ENCODE results near the gene CD4. TPM values are rescaled to one million over a fixed set of nuclear protein-coding genes. Genes with fewer than 3 reads are reported as not detected.

CD4 gene
- total RNA-seq, 4 donors from 2014 or later: 1.00 to 7.9 (median 2.8) TPM

DNA sequence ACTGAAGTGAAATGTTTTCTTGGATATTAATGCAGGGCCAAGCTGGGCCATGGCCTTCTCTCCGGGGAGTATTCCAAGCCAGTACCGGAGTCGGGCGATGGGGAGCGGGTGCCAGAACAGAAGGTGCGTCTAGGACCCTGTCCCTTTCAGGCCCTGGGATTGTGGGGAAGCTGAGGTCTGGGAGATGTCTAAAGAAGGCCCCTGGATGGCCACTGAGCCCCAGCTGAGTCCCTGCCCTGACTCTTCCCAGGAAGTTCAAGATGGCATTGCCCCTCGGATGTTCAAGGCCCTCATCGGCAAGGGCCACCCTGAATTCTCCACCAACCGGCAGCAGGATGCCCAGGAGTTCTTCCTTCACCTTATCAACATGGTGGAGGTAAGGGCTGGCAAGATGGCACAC lies 70.8 kb downstream of the CD4 start:
- Histone ChIP-seq H3K27me3 (no peaks in the 10 kb centered on the region), H3K4me1 (no peaks in the 10 kb centered on the region), H3K36me3 (peaks cover 0 to 64% (median 27%) of the 10 kb centered on the region in 4 donors), H3K9me3 (no peaks in the 10 kb centered on the region), H3K4me3 (no peak overlapping the region), H3K27ac (no peak overlapping the region)
- in situ Hi-C loops (cut with MboI; ENCODE audit: low pct_ligation_motif_present in 1 of 4, low pct_unique_long_range_greater_than_20kb in 1 of 4, low sequenced_read_pairs in 3 of 4): no loop called here
- no peak for DNase-seq
- TF ChIP-seq POLR2AphosphoS5 (IDR thresholded peaks at IDR 0.05) (no peak), POLR2A (IDR thresholded peaks at IDR 0.05) (no peak), EP300 (IDR thresholded peaks at IDR 0.05; ENCODE audit: low read depth) (no peak)
- TF ChIP-seq, protein P1, sequence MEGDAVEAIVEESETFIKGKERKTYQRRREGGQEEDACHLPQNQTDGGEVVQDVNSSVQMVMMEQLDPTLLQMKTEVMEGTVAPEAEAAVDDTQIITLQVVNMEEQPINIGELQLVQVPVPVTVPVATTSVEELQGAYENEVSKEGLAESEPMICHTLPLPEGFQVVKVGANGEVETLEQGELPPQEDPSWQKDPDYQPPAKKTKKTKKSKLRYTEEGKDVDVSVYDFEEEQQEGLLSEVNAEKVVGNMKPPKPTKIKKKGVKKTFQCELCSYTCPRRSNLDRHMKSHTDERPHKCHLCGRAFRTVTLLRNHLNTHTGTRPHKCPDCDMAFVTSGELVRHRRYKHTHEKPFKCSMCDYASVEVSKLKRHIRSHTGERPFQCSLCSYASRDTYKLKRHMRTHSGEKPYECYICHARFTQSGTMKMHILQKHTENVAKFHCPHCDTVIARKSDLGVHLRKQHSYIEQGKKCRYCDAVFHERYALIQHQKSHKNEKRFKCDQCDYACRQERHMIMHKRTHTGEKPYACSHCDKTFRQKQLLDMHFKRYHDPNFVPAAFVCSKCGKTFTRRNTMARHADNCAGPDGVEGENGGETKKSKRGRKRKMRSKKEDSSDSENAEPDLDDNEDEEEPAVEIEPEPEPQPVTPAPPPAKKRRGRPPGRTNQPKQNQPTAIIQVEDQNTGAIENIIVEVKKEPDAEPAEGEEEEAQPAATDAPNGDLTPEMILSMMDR (IDR thresholded peaks at IDR 0.05): no peak
- 96% methylated on average over 9 of the region's 9 CpGs; no CpG with 5 or more reads in 1 of the 2 donors for WGBS, 2 donors (ENCODE audit: low coverage in 1 of 2)
- intact Hi-C loops (cut with DNase I; ENCODE audit: low total_unique reads): no loop called here

DNA sequence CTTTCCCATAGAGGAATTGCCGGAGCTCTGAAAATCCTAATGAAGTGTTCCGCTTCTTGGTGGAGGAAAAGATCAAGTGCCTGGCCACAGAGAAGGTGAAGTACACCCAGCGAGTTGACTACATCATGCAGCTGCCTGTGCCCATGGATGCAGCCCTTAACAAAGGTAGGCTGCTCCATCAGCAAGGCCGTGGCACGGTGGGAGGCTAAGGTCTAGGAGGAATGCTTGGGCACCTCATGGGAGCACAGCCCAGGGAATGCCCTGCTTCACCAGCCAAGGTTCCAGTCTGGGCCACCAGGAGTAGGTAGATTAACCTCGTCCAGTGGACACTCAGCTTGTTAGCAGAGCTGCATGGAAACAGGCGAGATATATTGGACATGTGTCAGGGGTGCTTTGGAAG lies 71.6 kb downstream of the CD4 start:
- Histone ChIP-seq H3K27ac (no peak overlapping the region), H3K4me3 (no peak overlapping the region), H3K4me1 (no peaks in the 10 kb centered on the region), H3K27me3 (no peaks in the 10 kb centered on the region), H3K36me3 (peaks cover 0 to 64% (median 27%) of the 10 kb centered on the region in 4 donors), H3K9me3 (no peaks in the 10 kb centered on the region)
- TF ChIP-seq EP300 (IDR thresholded peaks at IDR 0.05; ENCODE audit: low read depth) (no peak), POLR2A (IDR thresholded peaks at IDR 0.05) (no peak), POLR2AphosphoS5 (IDR thresholded peaks at IDR 0.05) (no peak)
- TF ChIP-seq, protein P1 (IDR thresholded peaks at IDR 0.05): no peak
- intact Hi-C loops (cut with DNase I; ENCODE audit: low total_unique reads): no loop called here
- no peak for DNase-seq
- in situ Hi-C loops (cut with MboI; ENCODE audit: low pct_ligation_motif_present in 1 of 4, low pct_unique_long_range_greater_than_20kb in 1 of 4, low sequenced_read_pairs in 3 of 4): no loop called here
- WGBS, 2 donors (ENCODE audit: low coverage in 1 of 2): 93 to 96% methylated on average over 2 to 7 of the region's 7 CpGs

DNA sequence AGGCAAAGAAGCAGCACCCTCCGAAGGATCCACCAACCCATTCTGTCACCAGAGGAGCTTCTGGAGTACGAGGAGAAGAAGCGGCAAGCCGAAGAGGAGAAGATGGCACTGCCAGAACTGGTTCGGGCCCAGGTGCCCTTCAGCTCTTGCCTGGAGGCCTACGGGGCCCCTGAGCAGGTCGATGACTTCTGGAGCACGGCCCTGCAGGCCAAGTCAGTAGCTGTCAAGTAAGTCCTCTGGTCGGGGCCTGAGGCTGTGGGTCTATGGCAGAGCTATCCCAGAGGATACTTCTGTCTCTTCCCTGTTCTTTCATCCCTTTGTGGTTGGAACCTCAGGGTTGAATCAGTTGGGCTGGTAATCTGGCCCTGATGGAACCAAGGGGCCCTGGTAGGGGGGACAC lies 72.1 kb downstream of the CD4 start:
- no peak overlapping the region for H3K4me3 ChIP-seq
- no peak for DNase-seq
- in situ Hi-C loops (cut with MboI; ENCODE audit: low pct_ligation_motif_present in 1 of 4, low pct_unique_long_range_greater_than_20kb in 1 of 4, low sequenced_read_pairs in 3 of 4): no loop called here
- TF ChIP-seq POLR2A (IDR thresholded peaks at IDR 0.05) (no peak), POLR2AphosphoS5 (IDR thresholded peaks at IDR 0.05) (no peak), EP300 (IDR thresholded peaks at IDR 0.05; ENCODE audit: low read depth) (no peak)
- TF ChIP-seq, protein P1 (IDR thresholded peaks at IDR 0.05): no peak
- peaks cover 0 to under 1% (median 0%) of the 10 kb centered on the region in 4 donors for H3K4me1 ChIP-seq
- H3K27me3 ChIP-seq: no peaks in the 10 kb centered on the region
- H3K27ac ChIP-seq: no peak overlapping the region
- H3K9me3 ChIP-seq: no peaks in the 10 kb centered on the region
- intact Hi-C loops (cut with DNase I; ENCODE audit: low total_unique reads): no loop called here
- H3K36me3 ChIP-seq: peaks cover 0 to 64% (median 26%) of the 10 kb centered on the region in 4 donors
- 89% methylated on average over 8 of the region's 9 CpGs; no CpG with 5 or more reads in 1 of the 2 donors for WGBS, 2 donors (ENCODE audit: low coverage in 1 of 2)

DNA sequence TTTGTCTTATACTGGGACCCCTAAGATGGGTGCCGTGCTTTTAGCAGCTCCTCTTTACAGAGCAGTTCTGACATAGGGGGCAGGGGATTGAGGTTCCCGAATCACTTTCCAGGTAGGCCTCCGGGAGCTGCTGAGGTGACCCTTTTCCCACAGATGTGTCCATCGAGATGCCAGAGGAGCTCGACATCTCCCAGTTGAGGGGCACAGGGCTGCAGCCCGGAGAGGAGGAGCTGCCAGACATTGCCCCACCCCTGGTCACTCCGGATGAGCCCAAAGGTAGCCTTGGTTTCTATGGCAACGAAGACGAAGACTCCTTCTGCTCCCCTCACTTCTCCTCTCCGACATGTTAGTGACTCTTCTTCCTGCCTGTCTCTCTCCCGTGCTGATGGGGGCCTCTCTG lies 73.7 kb downstream of the CD4 start:
- intact Hi-C loops (cut with DNase I; ENCODE audit: low total_unique reads) (no loop called here), in situ Hi-C loops (cut with MboI; ENCODE audit: low pct_ligation_motif_present in 1 of 4, low pct_unique_long_range_greater_than_20kb in 1 of 4, low sequenced_read_pairs in 3 of 4) (no loop called here)
- Histone ChIP-seq H3K4me1 (peaks cover 0 to 8% (median 6%) of the 10 kb centered on the region in 4 donors), H3K4me3 (no peak overlapping the region), H3K9me3 (no peaks in the 10 kb centered on the region), H3K36me3 (peaks cover 0 to 51% (median 20%) of the 10 kb centered on the region in 4 donors), H3K27ac (no peak overlapping the region), H3K27me3 (no peaks in the 10 kb centered on the region)
- TF ChIP-seq POLR2A (IDR thresholded peaks at IDR 0.05) (no peak), POLR2AphosphoS5 (IDR thresholded peaks at IDR 0.05) (no peak), EP300 (IDR thresholded peaks at IDR 0.05; ENCODE audit: low read depth) (no peak)
- TF ChIP-seq, protein P1 (IDR thresholded peaks at IDR 0.05): no peak
- no peak for DNase-seq
- 94 to 98% methylated on average over 3 to 11 of the region's 11 CpGs for WGBS, 2 donors (ENCODE audit: low coverage in 1 of 2)
